H9 (cell line): Measurements from ENCODE around the gene ITGBL1. TPM values are rescaled to one million over a fixed set of nuclear protein-coding genes. Genes with fewer than 3 reads are reported as not detected.

Experiments
- DNase-seq: peaks from one replicate; pipeline ENCODE4 v3.0.0-alpha.2; 2017
- H2AFZ ChIP-seq: one replicate; pipeline ENCODE4 v1.6.1; 2013; ENCODE audit warnings: mild to moderate bottlenecking, low read length, control low read depth, moderate library complexity
- H2AK5ac ChIP-seq: 2 replicates; pipeline ENCODE4 v1.6.1; 2013; ENCODE audit warnings: low read length, control low read depth, mixed read lengths; ENCODE audit not compliant: insufficient read length
- H2BK120ac ChIP-seq: one replicate; pipeline ENCODE4 v1.6.1; 2013; ENCODE audit warnings: low read depth, mild to moderate bottlenecking, low read length, control low read depth, inconsistent platforms; ENCODE audit not compliant: poor library complexity, severe bottlenecking
- H2BK12ac ChIP-seq: 2 replicates; pipeline ENCODE4 v1.6.1; 2013; ENCODE audit warnings: low read length, control low read depth, mixed read lengths, low read depth; ENCODE audit not compliant: insufficient read length
- H2BK15ac ChIP-seq: 2 replicates; pipeline ENCODE4 v1.6.1; 2013; ENCODE audit warnings: low read depth, low read length, control low read depth
- H2BK20ac ChIP-seq: one replicate; pipeline ENCODE4 v1.6.1; 2013; ENCODE audit warnings: low read depth, mild to moderate bottlenecking, low read length, control low read depth, inconsistent platforms; ENCODE audit not compliant: poor library complexity, severe bottlenecking
- H2BK5ac ChIP-seq: 2 replicates; pipeline ENCODE4 v1.6.1; 2013; ENCODE audit warnings: low read length, control low read depth, mixed read lengths; ENCODE audit not compliant: insufficient read length
- H3K14ac ChIP-seq: 2 replicates; pipeline ENCODE4 v1.6.1; 2013; ENCODE audit warnings: low read length, control low read depth; ENCODE audit not compliant: insufficient read depth
- H3K18ac ChIP-seq: 2 replicates; pipeline ENCODE4 v1.6.1; 2013; ENCODE audit warnings: low read depth, mild to moderate bottlenecking, mixed read lengths, low read length, control low read depth; ENCODE audit not compliant: insufficient read length
- H3K23ac ChIP-seq: 2 replicates; pipeline ENCODE4 v1.6.1; 2013; ENCODE audit warnings: low read length, control low read depth, mixed read lengths, low read depth; ENCODE audit not compliant: insufficient read length
- H3K23me2 ChIP-seq: 2 replicates; pipeline ENCODE4 v1.6.1; 2013; ENCODE audit warnings: low read depth, mild to moderate bottlenecking, mixed read lengths, low read length, control low read depth; ENCODE audit not compliant: insufficient read length, poor library complexity, severe bottlenecking
- H3K27ac ChIP-seq: 2 replicates; pipeline ENCODE4 v1.5.1; 2013; ENCODE audit warnings: low read length, control low read depth, mixed read lengths, low read depth; ENCODE audit not compliant: insufficient read length
- H3K27me3 ChIP-seq: 2 replicates; pipeline ENCODE4 v1.6.1; 2013; ENCODE audit warnings: low read length, control low read depth, inconsistent platforms; ENCODE audit not compliant: insufficient read depth
- H3K4ac ChIP-seq: 2 replicates; pipeline ENCODE4 v1.6.1; 2013; ENCODE audit warnings: low read depth, mild to moderate bottlenecking, control low read depth, inconsistent platforms, low read length, moderate library complexity
- H3K4me1 ChIP-seq: 2 replicates; pipeline ENCODE4 v1.6.1; 2013; ENCODE audit warnings: low read length, control low read depth, inconsistent platforms; ENCODE audit not compliant: insufficient read depth
- H3K4me2 ChIP-seq: 2 replicates; pipeline ENCODE4 v1.6.1; 2013; ENCODE audit warnings: low read length, control low read depth, mixed read lengths; ENCODE audit not compliant: insufficient read length, insufficient read depth
- H3K56ac ChIP-seq: 2 replicates; pipeline ENCODE4 v1.6.1; 2013; ENCODE audit warnings: low read depth, mild to moderate bottlenecking, mixed read lengths, low read length, control low read depth; ENCODE audit not compliant: insufficient read length
- H3K79me1 ChIP-seq: 2 replicates; pipeline ENCODE4 v1.6.1; 2013; ENCODE audit warnings: low read depth, mild to moderate bottlenecking, moderate library complexity, low read length, control low read depth, inconsistent platforms; ENCODE audit not compliant: insufficient read depth, poor library complexity, severe bottlenecking
- H3K79me2 ChIP-seq: 2 replicates; pipeline ENCODE4 v1.6.1; 2013; ENCODE audit warnings: low read length, control low read depth, inconsistent platforms; ENCODE audit not compliant: insufficient read depth
- H3K9ac ChIP-seq: 2 replicates; pipeline ENCODE4 v1.6.1; 2013; ENCODE audit warnings: low read length, control low read depth, mixed read lengths; ENCODE audit not compliant: insufficient read length; ENCODE audit errors: extremely low read depth
- H3K9me3 ChIP-seq: one replicate; pipeline ENCODE4 v1.6.1; 2013; ENCODE audit warnings: low read depth, low read length, inconsistent platforms; ENCODE audit not compliant: control insufficient read depth
- H3T11ph ChIP-seq: one replicate; pipeline ENCODE4 v1.6.1; 2013; ENCODE audit warnings: mild to moderate bottlenecking, low read length, control low read depth, inconsistent platforms
- H4K20me1 ChIP-seq: one replicate; pipeline ENCODE4 v1.6.1; 2013; ENCODE audit not compliant: control insufficient read depth, insufficient read length, insufficient read depth
- H4K5ac ChIP-seq: 2 replicates; pipeline ENCODE4 v1.6.1; 2013; ENCODE audit warnings: low read depth, mild to moderate bottlenecking, mixed read lengths, low read length, control low read depth; ENCODE audit not compliant: insufficient read length
- H4K8ac ChIP-seq: replicated peaks from 2 replicates; pipeline ENCODE4 v1.6.1; 2013; ENCODE audit warnings: low read length, control low read depth, mixed read lengths, low read depth; ENCODE audit not compliant: insufficient read length
- H4K91ac ChIP-seq: 2 replicates; pipeline ENCODE4 v1.6.1; 2013; ENCODE audit warnings: low read depth, mild to moderate bottlenecking, moderate library complexity, mixed read lengths, low read length, control low read depth; ENCODE audit not compliant: insufficient read length
- H3K27ac Mint-ChIP-seq, 3 experiments: 2 replicates in 2 of 3; 3 replicates in 1 of 3; pipeline ENCODE4 v1.8.0; 2020 to 2021; ENCODE audit warnings: mixed read lengths in 3 of 3, mild to moderate bottlenecking in 1 of 3, moderate library complexity in 1 of 3
- H3K27me3 Mint-ChIP-seq: 2 replicates; pipeline ENCODE4 v1.8.0; 2021; ENCODE audit warnings: low read depth, mild to moderate bottlenecking, moderate library complexity, mixed read lengths
- H3K36me3 Mint-ChIP-seq, 3 experiments: 2 replicates in 2 of 3; 3 replicates in 1 of 3; pipeline ENCODE4 v1.8.0; 2020 to 2021; ENCODE audit warnings: low read depth in 3 of 3, mixed read lengths in 3 of 3; ENCODE audit not compliant: insufficient read depth in 1 of 3
- H3K4me1 Mint-ChIP-seq, 2 experiments: 2 replicates each; pipeline ENCODE4 v1.8.0; 2020; ENCODE audit warnings: mixed read lengths in 2 of 2
- H3K4me3 Mint-ChIP-seq, 2 experiments: 2 replicates in 1 of 2; 3 replicates in 1 of 2; pipeline ENCODE4 v1.8.0; 2020 to 2021; ENCODE audit warnings: mild to moderate bottlenecking in 2 of 2, mixed read lengths in 2 of 2, moderate library complexity in 1 of 2
- H3K9me3 Mint-ChIP-seq, 2 experiments: 2 replicates in 1 of 2; 3 replicates in 1 of 2; pipeline ENCODE4 v1.8.0; 2020; ENCODE audit warnings: mild to moderate bottlenecking in 2 of 2, mixed read lengths in 2 of 2, moderate library complexity in 1 of 2
- WGBS: extraction: QIAGEN DNeasy Blood & Tissue Kit; methylation state at CpG from one replicate; pipeline ENCODE4 v1.1.7; 2013; ENCODE audit warnings: missing lambda C conversion rate, low lambda C conversion rate, mixed read lengths; ENCODE audit not compliant: insufficient read length; ENCODE audit errors: extremely low coverage; 5-methylcytosine and 5-hydroxymethylcytosine counted together
- total RNA-seq: library from RNA; stranded (reverse); gene quantifications from 2 replicates; pipeline ENCODE4 v1.2.1, GENCODE V29; 2021
- TF ChIP-seq, protein P1 (sequence below): fragments of 200-600 bp; sonication (generic); conservative IDR thresholded peaks from 3 replicates; pipeline ENCODE4 v1.8.0; 2021; ENCODE audit warnings: antibody characterized with exemption, mild to moderate bottlenecking

ITGBL1 gene
- total RNA-seq, 1 experiment from 2014 or later: not detected

DNA sequence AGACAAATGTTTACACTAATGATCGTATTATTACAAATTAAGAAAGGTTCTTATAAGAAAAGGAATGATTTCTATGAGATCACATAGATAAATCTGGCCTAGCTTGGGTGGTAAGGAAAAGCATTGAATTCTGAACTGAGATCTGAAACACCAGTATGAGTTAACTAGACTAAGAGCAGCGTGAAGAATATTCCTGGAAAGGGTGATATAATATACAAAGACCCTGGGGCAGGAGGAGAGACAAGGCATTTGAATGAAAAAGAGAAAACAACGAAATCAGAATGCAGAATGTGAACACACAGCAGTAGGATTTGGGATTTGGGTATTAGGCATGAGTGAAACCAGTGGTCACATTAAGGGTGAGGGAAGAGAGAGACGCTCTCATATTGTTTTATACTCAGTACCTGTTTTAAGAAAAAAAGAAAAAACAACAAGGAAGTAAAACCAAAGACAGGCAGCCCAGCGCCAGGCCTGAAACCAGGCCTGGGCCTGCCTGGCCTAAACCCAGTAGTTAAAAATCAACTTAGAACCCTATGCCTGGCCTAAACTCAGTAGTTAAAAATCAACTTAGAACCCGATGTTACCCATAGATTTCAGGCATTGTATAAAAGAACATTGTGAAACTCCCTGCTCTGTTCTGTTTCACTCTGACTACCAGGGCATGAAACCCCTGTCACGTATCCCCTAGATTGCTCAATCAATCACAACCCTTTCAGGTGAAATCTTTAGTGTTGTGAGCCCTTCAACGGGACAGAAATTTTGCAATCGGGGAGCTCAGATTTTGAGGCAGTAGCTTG, 287.1 kb downstream of the ITGBL1 start:
- no peak for DNase-seq

More for the DNA sequence above, 287.1 kb downstream of the ITGBL1 start:
- H3K4me2 ChIP-seq: no peak overlapping the region
- H2BK15ac ChIP-seq: no peak overlapping the region
- no peak overlapping the region for H2BK12ac ChIP-seq
- H3K27ac ChIP-seq: no peak overlapping the region
- H3K9me3 ChIP-seq: no peaks in the 10 kb centered on the region
- no peak overlapping the region for H2BK5ac ChIP-seq
- Mint-ChIP-seq H3K27me3 (no peaks in the 10 kb centered on the region), H3K4me3 (no peak overlapping the region), H3K9me3 (no peaks in the 10 kb centered on the region), H3K36me3 (no peaks in the 10 kb centered on the region; a peak in 1 of 7 replicates), H3K4me1 (peaks cover 9 to 13% of the 10 kb centered on the region in 2 experiments), H3K27ac (0 out of 7 replicates have a peak overlapping the region, but pooled peaks of 1 of the 3 experiments have one; percentile 16)
- H2BK20ac ChIP-seq: no peak overlapping the region
- no peaks in the 10 kb centered on the region for H4K20me1 ChIP-seq
- no peaks in the 10 kb centered on the region for H3K27me3 ChIP-seq
- H3K14ac ChIP-seq: no peak overlapping the region
- H2BK120ac ChIP-seq: no peak overlapping the region
- H3K9ac ChIP-seq: no peak overlapping the region
- no peaks in the 10 kb centered on the region for H3K79me1 ChIP-seq
- H3K79me2 ChIP-seq: no peaks in the 10 kb centered on the region
- H2AK5ac ChIP-seq: no peak overlapping the region
- H3K4me1 ChIP-seq: no peaks in the 10 kb centered on the region
- no peak overlapping the region for H3K18ac ChIP-seq
- H3K23me2 ChIP-seq: no peaks in the 10 kb centered on the region
- H4K8ac ChIP-seq: no peak overlapping the region
- H3T11ph ChIP-seq: no peak overlapping the region
- H2AFZ ChIP-seq: no peak overlapping the region
- TF ChIP-seq, protein P1, sequence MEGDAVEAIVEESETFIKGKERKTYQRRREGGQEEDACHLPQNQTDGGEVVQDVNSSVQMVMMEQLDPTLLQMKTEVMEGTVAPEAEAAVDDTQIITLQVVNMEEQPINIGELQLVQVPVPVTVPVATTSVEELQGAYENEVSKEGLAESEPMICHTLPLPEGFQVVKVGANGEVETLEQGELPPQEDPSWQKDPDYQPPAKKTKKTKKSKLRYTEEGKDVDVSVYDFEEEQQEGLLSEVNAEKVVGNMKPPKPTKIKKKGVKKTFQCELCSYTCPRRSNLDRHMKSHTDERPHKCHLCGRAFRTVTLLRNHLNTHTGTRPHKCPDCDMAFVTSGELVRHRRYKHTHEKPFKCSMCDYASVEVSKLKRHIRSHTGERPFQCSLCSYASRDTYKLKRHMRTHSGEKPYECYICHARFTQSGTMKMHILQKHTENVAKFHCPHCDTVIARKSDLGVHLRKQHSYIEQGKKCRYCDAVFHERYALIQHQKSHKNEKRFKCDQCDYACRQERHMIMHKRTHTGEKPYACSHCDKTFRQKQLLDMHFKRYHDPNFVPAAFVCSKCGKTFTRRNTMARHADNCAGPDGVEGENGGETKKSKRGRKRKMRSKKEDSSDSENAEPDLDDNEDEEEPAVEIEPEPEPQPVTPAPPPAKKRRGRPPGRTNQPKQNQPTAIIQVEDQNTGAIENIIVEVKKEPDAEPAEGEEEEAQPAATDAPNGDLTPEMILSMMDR: no peak
- WGBS: no CpG with 5 or more reads among the region's 9 CpGs
- H3K4ac ChIP-seq: no peak overlapping the region
- H4K91ac ChIP-seq: no peak overlapping the region
- H3K56ac ChIP-seq: no peak overlapping the region
- no peak overlapping the region for H4K5ac ChIP-seq
- H3K23ac ChIP-seq: no peak overlapping the region
